Prostate gland (tissue), 2 donors: ENCODE results near the gene CPSF2. TPM values are rescaled to one million over a fixed set of nuclear protein-coding genes. Genes with fewer than 3 reads are reported as not detected.
A peak's percentile ranks its signal among the peaks of the same experiment; 100 is the strongest.

ENCODE experiments used
- DNase-seq: peaks from one replicate; pipeline ENCODE4 v3.0.0-alpha.2; 2019; ENCODE audit warnings: low spot score
- H3K27ac ChIP-seq, 2 donors: fragments of 200-600 bp; sonication (generic); 2 replicates each; pipeline ENCODE4 v1.5.1; 2017 to 2019
- H3K27me3 ChIP-seq: fragments of 200-600 bp; sonication (generic); replicated peaks from 2 replicates; pipeline ENCODE4 v1.5.1; 2019; ENCODE audit not compliant: insufficient read depth
- H3K36me3 ChIP-seq, 2 donors: fragments of 200-600 bp; sonication (generic); 1 replicate in 1 of 2; 2 replicates in 1 of 2; pipeline versions ENCODE4 v1.5.1 to v1.8.1; 2017 to 2019
- H3K4me1 ChIP-seq: fragments of 200-600 bp; sonication (generic); replicated peaks from 2 replicates; pipeline ENCODE4 v1.5.1; 2019
- H3K4me3 ChIP-seq, 2 donors: fragments of 200-600 bp; sonication (generic); 2 replicates each; pipeline ENCODE4 v1.5.1; 2017 to 2019
- H3K9me3 ChIP-seq: fragments of 200-600 bp; sonication (generic); 2 replicates; pipeline ENCODE4 v1.5.1; 2017
- POLR2A ChIP-seq: fragments of 450-650 bp; IDR thresholded peaks from one replicate; pipeline ENCODE4 v1.6.1; 2016; ENCODE audit warnings: antibody characterized with exemption, mild to moderate bottlenecking
- POLR2AphosphoS5 ChIP-seq: sonication (generic); formaldehyde crosslinking; IDR thresholded peaks from one replicate; pipeline ENCODE4 v1.6.1; 2017; ENCODE audit warnings: antibody characterized with exemption
- WGBS: methylation state at CpG from one replicate; pipeline ENCODE4 v1.1.5; 2018; 5-methylcytosine and 5-hydroxymethylcytosine counted together
- intact Hi-C: fragments of 100-400 bp; cut with DNase I; formaldehyde crosslinking; loops from one replicate; pipeline ENCODE4 v1.14.2; 2022
- total RNA-seq, 2 donors: library from RNA; depleted of rRNA; stranded (reverse); fragments of >200 nt; gene quantifications; one replicate each; pipeline ENCODE4 v1.1.0, GENCODE V29; 2016
- TF ChIP-seq, protein P1 (sequence below), 4 experiments: fragments of 200-600 bp in 2 of 4; fragments of 450-650 bp in 2 of 4; sonication (generic) in 2 of 4; IDR thresholded peaks; 1 replicate in 3 of 4; 2 replicates in 1 of 4; pipeline ENCODE4 v1.5.1; 2016 to 2019; ENCODE audit warnings: antibody characterized with exemption in 4 of 4, mild to moderate bottlenecking in 2 of 4, moderate library complexity in 2 of 4

Gene CPSF2
- 10 to 100 TPM; 25.4 to 74.5 TPM for total RNA-seq

GRCh38 chr14:92121670-92122350 is at the start of gene CPSF2, which contains the start of gene NDUFB1:
TSS of gene CPSF2 (plus strand) at chr14:92121969. CDS start at chr14:92130985, 9,016 bp downstream.
TSS of gene NDUFB1 (minus strand) at chr14:92121706. CDS start at chr14:92117637, 4,069 bp downstream.
- DNase-seq = peak; percentile 81
- H3K4me1 ChIP-seq = no peaks in the 10 kb centered on the region
- peak within 1 kb of the TSS; percentile 86 to 87 for H3K27ac ChIP-seq
- H3K9me3 ChIP-seq = no peaks in the 10 kb centered on the region
- H3K4me3 ChIP-seq = peak within 1 kb of the TSS; percentile 80 to 94
- no peaks in the 10 kb centered on the region for H3K27me3 ChIP-seq
- intact Hi-C loops = loop anchor here (2.0 to 10.0 kb wide), 3 partner anchors 15 to 663 kb away; partner anchors contain the start of gene ATXN3
- TF ChIP-seq, protein P1, sequence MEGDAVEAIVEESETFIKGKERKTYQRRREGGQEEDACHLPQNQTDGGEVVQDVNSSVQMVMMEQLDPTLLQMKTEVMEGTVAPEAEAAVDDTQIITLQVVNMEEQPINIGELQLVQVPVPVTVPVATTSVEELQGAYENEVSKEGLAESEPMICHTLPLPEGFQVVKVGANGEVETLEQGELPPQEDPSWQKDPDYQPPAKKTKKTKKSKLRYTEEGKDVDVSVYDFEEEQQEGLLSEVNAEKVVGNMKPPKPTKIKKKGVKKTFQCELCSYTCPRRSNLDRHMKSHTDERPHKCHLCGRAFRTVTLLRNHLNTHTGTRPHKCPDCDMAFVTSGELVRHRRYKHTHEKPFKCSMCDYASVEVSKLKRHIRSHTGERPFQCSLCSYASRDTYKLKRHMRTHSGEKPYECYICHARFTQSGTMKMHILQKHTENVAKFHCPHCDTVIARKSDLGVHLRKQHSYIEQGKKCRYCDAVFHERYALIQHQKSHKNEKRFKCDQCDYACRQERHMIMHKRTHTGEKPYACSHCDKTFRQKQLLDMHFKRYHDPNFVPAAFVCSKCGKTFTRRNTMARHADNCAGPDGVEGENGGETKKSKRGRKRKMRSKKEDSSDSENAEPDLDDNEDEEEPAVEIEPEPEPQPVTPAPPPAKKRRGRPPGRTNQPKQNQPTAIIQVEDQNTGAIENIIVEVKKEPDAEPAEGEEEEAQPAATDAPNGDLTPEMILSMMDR (IDR thresholded peaks at IDR 0.05) = peak in 2 of 4 experiments; percentile 19 to 32
- TF ChIP-seq POLR2A (peak; percentile 63), POLR2AphosphoS5 (peak; percentile 70)
- 0% methylated on average over 55 of the region's 55 CpGs for WGBS
- H3K36me3 ChIP-seq = no peaks in the 10 kb centered on the region

GRCh38 chr14:92074555-92074954 is 47.2 kb upstream of the CPSF2 start:
- no peak overlapping the region for H3K4me3 ChIP-seq
- intact Hi-C loops = no loop called here

GRCh38 chr14:92088494-92088893 is 33.3 kb upstream of the CPSF2 start:
- intact Hi-C loops = no loop called here
- Histone ChIP-seq H3K27me3 (no peaks in the 10 kb centered on the region), H3K36me3 (no peaks in the 10 kb centered on the region), H3K4me3 (no peak overlapping the region), H3K27ac (peak overlapping the region; percentile 32 to 55), H3K4me1 (no peaks in the 10 kb centered on the region), H3K9me3 (no peaks in the 10 kb centered on the region)
- TF ChIP-seq POLR2AphosphoS5 = peak; percentile 87
- TF ChIP-seq, protein P1 (IDR thresholded peaks at IDR 0.05) = no peak
- peak; percentile 37 for DNase-seq
- 48% methylated on average over 5 of the region's 5 CpGs for WGBS

More at GRCh38 chr14:92074555-92074954, 47.2 kb upstream of the CPSF2 start:
- Histone ChIP-seq H3K27me3 (no peaks in the 10 kb centered on the region), H3K4me1 (no peaks in the 10 kb centered on the region), H3K36me3 (no peaks in the 10 kb centered on the region), H3K9me3 (no peaks in the 10 kb centered on the region), H3K27ac (no peak overlapping the region)
- no peak for DNase-seq
- TF ChIP-seq POLR2AphosphoS5 (no peak), POLR2A (no peak)
- TF ChIP-seq, protein P1 (IDR thresholded peaks at IDR 0.05) = no peak

- no peak for DNase-seq
- Histone ChIP-seq H3K36me3 (no peaks in the 10 kb centered on the region), H3K4me1 (no peaks in the 10 kb centered on the region), H3K27me3 (no peaks in the 10 kb centered on the region), H3K27ac (no peak overlapping the region), H3K9me3 (no peaks in the 10 kb centered on the region), H3K4me3 (no peak overlapping the region)
- whole genome bisulfite sequencing = 39% methylated on average over 1 of the region's 1 CpG
- TF ChIP-seq, protein P1 (IDR thresholded peaks at IDR 0.05) = no peak
- TF ChIP-seq POLR2A (no peak), POLR2AphosphoS5 (no peak)
- intact Hi-C loops = no loop called here
Observed at GRCh38 chr14:92093320-92093719, 28.4 kb upstream of the CPSF2 start.

GRCh38 chr14:92099802-92100201 is 22.0 kb upstream of the CPSF2 start:
- TF ChIP-seq, protein P1 (IDR thresholded peaks at IDR 0.05) = no peak
- TF ChIP-seq POLR2AphosphoS5 (no peak), POLR2A (no peak)
- Histone ChIP-seq H3K9me3 (no peaks in the 10 kb centered on the region), H3K27ac (no peak overlapping the region), H3K27me3 (no peaks in the 10 kb centered on the region), H3K36me3 (no peaks in the 10 kb centered on the region), H3K4me1 (peaks cover 3% of the 10 kb centered on the region), H3K4me3 (no peak overlapping the region)
- DNase-seq = no peak
- intact Hi-C loops = no loop called here
